LHCN-M2 (cell line): ENCODE results near the gene EIF1AD. TPM values are rescaled to one million over a fixed set of nuclear protein-coding genes. Genes with fewer than 3 reads are reported as not detected.

Experiments
- total RNA-seq: library from RNA; depleted of rRNA; stranded (reverse); fragments of >200 nt; gene quantifications from 2 replicates; pipeline ENCODE4 v1.2.3, GENCODE V29; 2014; rRNA removed

Gene EIF1AD
- total RNA-seq, 1 experiment from 2014 or later, result 53.3 TPM

Other genes with a start within 250 kb of the EIF1AD start
- gene AP5B1, start 221.2 kb downstream of the EIF1AD start, total RNA-seq, result 12.8 and 14.1 TPM in 2 replicates
- not detected in 2 replicates for gene OVOL1, start 215.1 kb downstream of the EIF1AD start, total RNA-seq
- 0.45 and 0.69 TPM in 2 replicates for gene SNX32, start 168.2 kb downstream of the EIF1AD start, total RNA-seq
- gene CFL1, start 144.0 kb downstream of the EIF1AD start, total RNA-seq, result 1,867 and 1,951 TPM in 2 replicates
- 49.4 and 51.7 TPM in 2 replicates for gene MUS81, start 141.7 kb downstream of the EIF1AD start, total RNA-seq
- gene EFEMP2, start 129.4 kb downstream of the EIF1AD start, total RNA-seq, result 217 and 228 TPM in 2 replicates
- gene CTSW, start 122.3 kb downstream of the EIF1AD start, total RNA-seq, result 0.40 TPM in 1 of 2 replicates, not detected in the other
- gene FIBP, start 113.7 kb downstream of the EIF1AD start, total RNA-seq, result 165 and 171 TPM in 2 replicates
- gene CCDC85B, start 111.5 kb downstream of the EIF1AD start, total RNA-seq, result 91.2 and 95.5 TPM in 2 replicates
- gene FOSL1, start 101.8 kb downstream of the EIF1AD start, total RNA-seq, result 257 and 266 TPM in 2 replicates
- gene C11orf68, start 83.1 kb downstream of the EIF1AD start, total RNA-seq, result 57.1 and 69.1 TPM in 2 replicates
- gene DRAP1, start 82.7 kb downstream of the EIF1AD start, total RNA-seq, result 375 and 383 TPM in 2 replicates
- gene TSGA10IP, start 56.7 kb downstream of the EIF1AD start, total RNA-seq, result 0.06 TPM in 1 of 2 replicates, not detected in the other
- 36.0 and 45.7 TPM in 2 replicates for gene SART1, start 40.4 kb downstream of the EIF1AD start, total RNA-seq
- gene BANF1, start 346 bp upstream of the EIF1AD start, total RNA-seq, result 67.8 and 70.4 TPM in 2 replicates
- gene CST6, start 9.9 kb upstream of the EIF1AD start, total RNA-seq, result not detected in 2 replicates
- 0.75 and 1.8 TPM in 2 replicates for gene CATSPER1, start 24.3 kb upstream of the EIF1AD start, total RNA-seq
- not detected in 2 replicates for gene GAL3ST3, start 47.0 kb upstream of the EIF1AD start, total RNA-seq
- 156 and 163 TPM in 2 replicates for gene SF3B2, start 50.2 kb upstream of the EIF1AD start, total RNA-seq
- gene PACS1, start 68.1 kb upstream of the EIF1AD start, total RNA-seq, result 26.0 and 30.0 TPM in 2 replicates